Gastroesophageal sphincter (tissue), 4 donors: ENCODE results near the gene KCNMA1. TPM values are rescaled to one million over a fixed set of nuclear protein-coding genes. Genes with fewer than 3 reads are reported as not detected.

Experiments
- ATAC-seq: fragments of 150-250 bp; one replicate; pipeline ENCODE4 v1.9.1; 2016; ENCODE audit warnings: mild to moderate bottlenecking, moderate library complexity
- H3K27ac ChIP-seq, 4 donors: fragments of 200-600 bp; sonication (generic) in 3 of 4; 1 replicate in 3 of 4; 2 replicates in 1 of 4; pipeline ENCODE4 v1.5.1; 2016 to 2019
- H3K27me3 ChIP-seq: fragments of 200-600 bp; sonication (generic); one replicate; pipeline ENCODE4 v1.5.1; 2019
- H3K36me3 ChIP-seq, 2 donors: fragments of 200-600 bp; sonication (generic); one replicate each; pipeline ENCODE4 v1.5.1; 2019; ENCODE audit warnings: control low read depth in 1 of 2
- H3K4me1 ChIP-seq, 3 donors: fragments of 200-600 bp; sonication (generic); 1 replicate in 2 of 3; 2 replicates in 1 of 3; pipeline ENCODE4 v1.5.1; 2016 to 2019; ENCODE audit warnings: control low read depth in 2 of 3
- H3K4me3 ChIP-seq, 2 donors: fragments of 200-600 bp; sonication (generic); one replicate each; pipeline ENCODE4 v1.5.1; 2019; ENCODE audit warnings: mild to moderate bottlenecking in 1 of 2, moderate library complexity in 1 of 2
- H3K9me3 ChIP-seq, 3 donors: fragments of 200-600 bp; sonication (generic); one replicate each; pipeline ENCODE4 v1.5.1; 2017 to 2019; ENCODE audit warnings: control low read depth in 2 of 3
- CTCF ChIP-seq, 4 experiments: fragments of 200-600 bp in 2 of 4; fragments of 450-650 bp in 2 of 4; sonication (generic) in 1 of 4; IDR thresholded peaks; one replicate each; pipeline ENCODE4 v1.5.1; 2017 to 2019; ENCODE audit warnings: antibody characterized with exemption in 4 of 4, mild to moderate bottlenecking in 2 of 4, moderate library complexity in 2 of 4
- EP300 ChIP-seq: sonication (generic); formaldehyde crosslinking; IDR thresholded peaks from one replicate; pipeline ENCODE4 v1.6.1; 2017; ENCODE audit warnings: antibody characterized with exemption, mild to moderate bottlenecking
- POLR2A ChIP-seq, 2 donors: fragments of 450-650 bp; IDR thresholded peaks; one replicate each; pipeline ENCODE4 v1.6.1; 2017; ENCODE audit warnings: antibody characterized with exemption in 2 of 2, mild to moderate bottlenecking in 2 of 2, moderate library complexity in 1 of 2
- POLR2AphosphoS5 ChIP-seq: sonication (generic); formaldehyde crosslinking; IDR thresholded peaks from one replicate; pipeline ENCODE4 v1.6.1; 2017; ENCODE audit warnings: antibody characterized with exemption
- WGBS, 2 donors: methylation state at CpG; one replicate each; pipeline ENCODE4 v1.1.5; 2018; ENCODE audit warnings: low coverage in 1 of 2; 5-methylcytosine and 5-hydroxymethylcytosine counted together
- total RNA-seq, 4 donors: library from RNA; depleted of rRNA; stranded (reverse); fragments of >200 nt; gene quantifications; one replicate each; pipeline ENCODE4 v1.1.0, GENCODE V29; 2016

The KCNMA1 gene
- total RNA-seq, 4 donors from 2014 or later = 168 to 389 (median 323) TPM

- TF ChIP-seq EP300 = no peak
- TF ChIP-seq POLR2AphosphoS5 = no peak
- no peak for TF ChIP-seq CTCF (IDR thresholded peaks at IDR 0.05)
- TF ChIP-seq POLR2A (IDR thresholded peaks at IDR 0.05) = no peak
- ATAC-seq = no peak
- Histone ChIP-seq H3K9me3 (no peaks in the 10 kb centered on the region), H3K27me3 (no peaks in the 10 kb centered on the region), H3K36me3 (no peaks in the 10 kb centered on the region), H3K4me3 (no peak overlapping the region), H3K27ac (no peak overlapping the region), H3K4me1 (peaks cover 0 to 47% (median 3%) of the 10 kb centered on the region in 3 donors)
- WGBS, 2 donors = 69 to 83% methylated on average over 3 of the region's 3 CpGs
Observed at GRCh38 chr10:77231375-77231774, 406.2 kb downstream of the KCNMA1 start.

DNA sequence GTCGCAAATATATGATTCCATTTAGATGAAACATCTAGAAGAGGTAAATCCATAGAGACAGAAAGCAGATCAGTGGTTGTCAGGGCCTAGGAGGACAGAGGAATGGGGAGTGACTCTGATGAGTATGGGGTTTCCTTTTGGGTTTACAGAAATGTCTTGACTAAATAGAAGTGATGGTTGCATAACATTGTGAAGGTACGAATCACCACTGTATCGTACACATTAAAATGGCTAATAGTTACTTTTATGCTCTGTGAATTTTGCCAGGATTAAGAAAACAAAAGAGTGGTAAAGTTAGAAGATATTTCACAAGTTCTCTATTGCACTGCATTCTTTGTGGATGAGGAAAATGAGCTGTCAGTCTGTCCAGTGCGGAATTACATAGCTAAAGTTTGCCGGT lies 407.4 kb downstream of the KCNMA1 start:
- no peak for ATAC-seq
- Histone ChIP-seq H3K4me3 (no peak overlapping the region), H3K36me3 (no peaks in the 10 kb centered on the region), H3K27me3 (no peaks in the 10 kb centered on the region), H3K27ac (no peak overlapping the region), H3K4me1 (peaks cover 0 to 48% (median 3%) of the 10 kb centered on the region in 3 donors), H3K9me3 (no peaks in the 10 kb centered on the region)
- 76 to 83% methylated on average over 5 of the region's 5 CpGs for WGBS, 2 donors
- no peak for TF ChIP-seq EP300
- no peak for TF ChIP-seq CTCF (IDR thresholded peaks at IDR 0.05)
- TF ChIP-seq POLR2A (IDR thresholded peaks at IDR 0.05) = no peak
- TF ChIP-seq POLR2AphosphoS5 = no peak

- no peak for TF ChIP-seq CTCF (IDR thresholded peaks at IDR 0.05)
- TF ChIP-seq EP300 = no peak
- no peak for TF ChIP-seq POLR2AphosphoS5
- TF ChIP-seq POLR2A (IDR thresholded peaks at IDR 0.05) = no peak
- 91% methylated on average over 3 of the region's 3 CpGs; no CpG with 5 or more reads in 1 of the 2 donors for WGBS, 2 donors
- H3K4me3 ChIP-seq = no peak overlapping the region
- H3K27me3 ChIP-seq = no peaks in the 10 kb centered on the region
- no peaks in the 10 kb centered on the region for H3K9me3 ChIP-seq
- peaks cover 0 to 48% (median 3%) of the 10 kb centered on the region in 3 donors for H3K4me1 ChIP-seq
- no peak overlapping the region for H3K27ac ChIP-seq
- H3K36me3 ChIP-seq = no peaks in the 10 kb centered on the region
- no peak for ATAC-seq
Observed at GRCh38 chr10:77229704-77230103, 407.9 kb downstream of the KCNMA1 start.

DNA sequence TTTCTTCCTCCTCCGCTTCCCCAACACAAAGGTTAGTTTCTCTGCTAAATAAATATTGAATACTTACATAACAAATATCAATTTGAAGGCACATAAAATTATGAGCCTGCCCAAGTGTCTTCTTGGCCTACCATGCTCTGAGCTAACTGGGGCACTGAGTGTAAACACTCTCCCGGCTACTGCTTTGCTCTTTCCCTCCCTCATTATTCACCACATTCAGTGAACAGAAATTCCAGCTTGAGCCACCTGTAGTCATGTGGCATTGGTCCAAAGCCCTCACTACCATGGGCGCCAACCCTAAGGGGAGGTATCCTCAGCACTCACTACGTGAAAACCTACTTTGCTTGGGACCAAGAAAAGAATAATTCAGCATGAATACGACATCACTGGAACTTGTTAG lies 409.0 kb downstream of the KCNMA1 start:
- 66 to 73% methylated on average over 4 of the region's 5 CpGs for WGBS, 2 donors
- H3K4me3 ChIP-seq = no peak overlapping the region
- no peak for TF ChIP-seq POLR2A (IDR thresholded peaks at IDR 0.05)
- no peak for TF ChIP-seq CTCF (IDR thresholded peaks at IDR 0.05)
- TF ChIP-seq EP300 = no peak
- peak; percentile 7 for TF ChIP-seq POLR2AphosphoS5
- ATAC-seq = no peak
- H3K36me3 ChIP-seq = no peaks in the 10 kb centered on the region
- no peaks in the 10 kb centered on the region for H3K9me3 ChIP-seq
- peaks cover 0 to 49% (median 3%) of the 10 kb centered on the region in 3 donors for H3K4me1 ChIP-seq
- peak overlapping the region in 1 of 4 donors; percentile 42 for H3K27ac ChIP-seq
- no peaks in the 10 kb centered on the region for H3K27me3 ChIP-seq

- ATAC-seq = no peak
- peaks cover 0 to 49% (median 3%) of the 10 kb centered on the region in 3 donors for H3K4me1 ChIP-seq
- H3K4me3 ChIP-seq = no peak overlapping the region
- H3K27ac ChIP-seq = peak overlapping the region in 2 of 4 donors; percentile 40 to 42
- TF ChIP-seq POLR2AphosphoS5 (no peak), CTCF (IDR thresholded peaks at IDR 0.05) (no peak), POLR2A (IDR thresholded peaks at IDR 0.05) (no peak), EP300 (no peak)
- no peaks in the 10 kb centered on the region for H3K9me3 ChIP-seq
- no peaks in the 10 kb centered on the region for H3K36me3 ChIP-seq
- no peaks in the 10 kb centered on the region for H3K27me3 ChIP-seq
Observed at GRCh38 chr10:77226853-77227565, 410.6 kb downstream of the KCNMA1 start.
